ENCODE data around the gene UNCX. TPM values are rescaled to one million over a fixed set of nuclear protein-coding genes. Genes with fewer than 3 reads are reported as not detected.

Gene UNCX
- total and polyA plus RNA-seq, 2 of the 4 experiments (the other 2 are of a cell fraction): not detected

DNA sequence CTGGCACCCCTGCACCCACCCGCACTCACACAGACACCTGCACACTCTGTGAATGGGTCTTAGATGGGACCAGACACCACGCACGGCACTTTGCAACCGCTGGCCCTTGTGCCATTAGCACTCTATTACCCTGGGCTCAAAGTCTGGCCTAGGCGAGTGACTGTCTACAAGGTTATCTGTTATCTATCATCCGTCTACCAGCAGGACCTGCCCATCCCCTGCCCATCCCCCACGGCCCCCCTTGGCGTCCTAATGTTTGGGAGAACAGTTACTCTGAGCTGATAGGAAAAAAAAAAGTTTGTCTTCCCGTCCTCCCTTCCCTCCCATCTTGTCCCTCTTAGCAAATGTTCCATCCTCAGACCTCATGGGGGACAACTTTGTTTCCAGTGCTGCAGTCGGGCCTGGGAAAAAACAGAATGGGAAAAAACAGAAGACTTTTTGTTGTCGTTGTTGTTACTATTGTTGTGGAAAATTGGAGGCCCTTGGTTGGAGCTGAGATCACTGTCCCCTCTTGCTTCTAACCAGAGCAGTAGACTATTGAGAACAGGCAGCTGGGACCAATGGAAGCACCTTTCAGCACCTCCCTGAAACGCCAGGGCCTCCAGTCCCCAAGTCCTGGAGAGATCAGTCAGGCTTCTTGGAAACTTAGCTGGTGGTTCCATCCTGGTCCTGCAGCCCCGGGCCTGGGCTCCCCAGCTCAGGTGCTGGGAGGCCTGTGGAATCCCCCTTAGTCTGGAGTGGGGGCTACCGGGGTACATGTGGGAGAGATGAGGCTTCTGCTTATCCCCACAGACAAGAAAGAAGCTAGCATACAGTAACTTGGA, 12.2 kb downstream of the UNCX start:
- POLR2A ChIA-PET (ENCODE audit: unreplicated experiment): no interaction called here

More for the DNA sequence above, 12.2 kb downstream of the UNCX start:
- dilution Hi-C loops (cut with HindIII; ENCODE audit: low sequenced_read_pairs, unreplicated experiment): no loop called here
- Histone ChIP-seq H3K4me2 (ENCODE audit: low read depth, low read length) (no peak overlapping the region), H2BK15ac (ENCODE audit: low read depth, low read length) (no peak overlapping the region), H3K27me3 (ENCODE audit: control insufficient read depth, insufficient read depth, low read length) (peaks cover 93% of the 10 kb centered on the region), H4K5ac (ENCODE audit: low read depth, low read length) (no peak overlapping the region), H4K20me1 (ENCODE audit: insufficient read depth, low read length) (no peaks in the 10 kb centered on the region), H3K9me1 (ENCODE audit: insufficient read depth, low read length) (no peaks in the 10 kb centered on the region), H2BK120ac (ENCODE audit: low read depth, low read length) (no peak overlapping the region), H3K18ac (ENCODE audit: low read depth, low read length) (no peak overlapping the region), H3K4me1 (ENCODE audit: control insufficient read depth, insufficient read depth, low read length) (no peaks in the 10 kb centered on the region), H3K79me1 (ENCODE audit: low read depth in 1 of 2, low read length in 2 of 2) (no peaks in the 10 kb centered on the region), H2BK20ac (ENCODE audit: low read depth, low read length) (no peak overlapping the region), H4K8ac (ENCODE audit: low read depth in 2 of 2, low read length in 2 of 2) (no peak overlapping the region), H3K4ac (ENCODE audit: low read depth, low read length) (no peak overlapping the region), H3K9me3 (ENCODE audit: control insufficient read depth, insufficient read depth, low read length) (peaks cover 24% of the 10 kb centered on the region), H3K4me3 (ENCODE audit: insufficient read depth, low read depth, low read length) (no peak overlapping the region), H3K56ac (ENCODE audit: extremely low read depth, insufficient read depth, low read length) (no peak overlapping the region), H2AK5ac (ENCODE audit: low read depth, low read length) (no peak overlapping the region), H2AFZ (replicated peaks; ENCODE audit: low read length, poor library complexity) (no peak overlapping the region), H3K36me3 (ENCODE audit: control insufficient read depth, insufficient read depth, low read length) (no peaks in the 10 kb centered on the region; the same call in 1 of the 2 replicates), H3K23ac (ENCODE audit: low read depth, low read length) (no peak overlapping the region), H3K9ac (ENCODE audit: low read depth, low read length) (no peak overlapping the region), H2BK5ac (ENCODE audit: low read depth, low read length, poor library complexity, severe bottlenecking) (no peak overlapping the region), H4K91ac (ENCODE audit: insufficient read depth, low read depth, low read length) (no peak overlapping the region), H2AK9ac (replicated peaks; ENCODE audit: low read depth, low read length, poor library complexity) (no peak overlapping the region), H3K27ac (ENCODE audit: insufficient read depth, low read length) (no peak overlapping the region), H3K14ac (replicated peaks; ENCODE audit: low read depth, low read length) (no peak overlapping the region)
- intact Hi-C loops (cut with micrococcal nuclease): no loop called here
- in situ Hi-C loops (cut with MboI; ENCODE audit: low sequenced_read_pairs): no loop called here
- TF ChIP-seq MAFK (IDR thresholded peaks at IDR 0.05; ENCODE audit: low read depth, low read length): no peak
- no peak for TF ChIP-seq RAD21 (IDR thresholded peaks at IDR 0.05; ENCODE audit: low read length)
- no TSS peak for BruUV-seq (replicated peaks)
- no peak for DNase-seq
- CTCF ChIA-PET: no interaction called here
- no CpG with 5 or more reads among the region's 14 CpGs for WGBS, 2 experiments (ENCODE audit: extremely low coverage in 2 of 2, insufficient read length in 1 of 2)
- ATAC-seq (ENCODE audit: low read depth): no peak

All from IMR-90 (cell line).